H1 (cell line): ENCODE data around the gene MS4A18. TPM values are rescaled to one million over a fixed set of nuclear protein-coding genes. Genes with fewer than 3 reads are reported as not detected.

ENCODE experiments used
- CTCF ChIA-PET: fragments of 300-600 bp; sonication (Branson Sonifier 250); formaldehyde crosslinking; loops from one replicate; lab custom pipeline; 2021; ENCODE audit not compliant: partially characterized antibody; lab: Charles Lee
- POLR2A ChIA-PET: fragments of 300-600 bp; sonication (Branson Sonifier 250); formaldehyde crosslinking; loops from one replicate; lab custom pipeline; 2021; ENCODE audit warnings: inconsistent platforms; ENCODE audit not compliant: partially characterized antibody; lab: Charles Lee
- DNase-seq, 2 experiments: peaks; one replicate each; pipeline versions ENCODE4 v3.0.0 to v3.0.0-alpha.2; 2010 to 2022; ENCODE audit warnings: low spot score in 2 of 2, low read depth in 1 of 2, mixed read lengths in 1 of 2
- FAIRE-seq: peaks from 2 replicates; lab custom pipeline; 2011; peaks lifted over from hg19 to GRCh38; lab: Jason Lieb, UNC
- H2AFZ ChIP-seq: 2 replicates; pipeline ENCODE4 v1.8.1; 2012; ENCODE audit warnings: low read length, inconsistent platforms
- H2AK5ac ChIP-seq: 2 replicates; pipeline ENCODE4 v1.6.1; 2013; ENCODE audit warnings: low read depth, low read length
- H2BK120ac ChIP-seq: replicated peaks from 2 replicates; pipeline ENCODE3; 2013; ENCODE audit warnings: low read depth, low read length, inconsistent platforms
- H2BK12ac ChIP-seq: 2 replicates; pipeline ENCODE4 v1.6.1; 2013; ENCODE audit warnings: low read depth, low read length
- H2BK15ac ChIP-seq: 2 replicates; pipeline ENCODE4 v1.6.1; 2013; ENCODE audit warnings: low read length
- H2BK20ac ChIP-seq: 2 replicates; pipeline ENCODE4 v1.6.1; 2013; ENCODE audit warnings: low read length
- H2BK5ac ChIP-seq: 2 replicates; pipeline ENCODE4 v1.6.1; 2013; ENCODE audit warnings: low read depth, low read length
- H3K14ac ChIP-seq: 2 replicates; pipeline ENCODE4 v1.6.1; 2013; ENCODE audit warnings: inconsistent platforms; ENCODE audit not compliant: insufficient read length
- H3K18ac ChIP-seq: 2 replicates; pipeline ENCODE4 v1.6.1; 2013; ENCODE audit warnings: low read length; ENCODE audit errors: extremely low read depth
- H3K23ac ChIP-seq: 2 replicates; pipeline ENCODE4 v1.6.1; 2013; ENCODE audit warnings: inconsistent platforms; ENCODE audit not compliant: insufficient read length
- H3K23me2 ChIP-seq: 2 replicates; pipeline ENCODE4 v1.6.1; 2013; ENCODE audit warnings: low read depth, low read length
- H3K27ac ChIP-seq: 2 replicates; pipeline ENCODE4 v1.6.1; 2011; ENCODE audit warnings: low read depth, low read length, inconsistent platforms
- H3K27me3 ChIP-seq, 4 experiments: replicated peaks in 1 of 4; 1 replicate in 1 of 4; 2 replicates in 3 of 4; pipeline versions ENCODE4 v1.6.1 to v1.8.1; 2011 to 2013; ENCODE audit warnings: low read length in 3 of 4, mild to moderate bottlenecking in 3 of 4, inconsistent platforms in 2 of 4, mixed read lengths in 2 of 4, moderate library complexity in 1 of 4; ENCODE audit not compliant: control insufficient read depth in 3 of 4, insufficient read depth in 3 of 4; ENCODE audit errors: extremely low read depth in 1 of 4
- H3K36me3 ChIP-seq, 4 experiments: 2 replicates each; pipeline versions ENCODE4 v1.6.1 to v1.8.1; 2011 to 2013; ENCODE audit warnings: mild to moderate bottlenecking in 4 of 4, low read length in 3 of 4, moderate library complexity in 2 of 4, control low read depth in 1 of 4, inconsistent platforms in 1 of 4; ENCODE audit not compliant: insufficient read depth in 4 of 4, control insufficient read depth in 2 of 4
- H3K4ac ChIP-seq: replicated peaks from 2 replicates; pipeline ENCODE3; 2013; ENCODE audit warnings: low read length, low read depth, mixed read lengths, inconsistent platforms; ENCODE audit not compliant: insufficient read length
- H3K4me1 ChIP-seq, 4 experiments: replicated peaks in 1 of 4; 1 replicate in 1 of 4; 2 replicates in 3 of 4; pipeline versions ENCODE4 v1.6.1 to v1.8.1; 2011 to 2013; ENCODE audit warnings: low read length in 3 of 4, inconsistent platforms in 2 of 4, mixed read lengths in 1 of 4; ENCODE audit not compliant: insufficient read depth in 4 of 4, control insufficient read depth in 3 of 4
- H3K4me2 ChIP-seq, 2 experiments: 2 replicates each; pipeline versions ENCODE4 v1.6.1 to v1.8.1; 2011 to 2013; ENCODE audit warnings: low read depth in 2 of 2, low read length in 2 of 2, control low read depth in 1 of 2, inconsistent platforms in 1 of 2, mild to moderate bottlenecking in 1 of 2; ENCODE audit not compliant: insufficient read depth in 1 of 2
- H3K4me3 ChIP-seq, 4 experiments: fragments of 200-600, 300-600 bp in 1 of 4; sonication (generic), shearing (Covaris generic), sonication (Bioruptor Twin) in 1 of 4; 2 replicates each; pipeline versions ENCODE4 v1.5.1 to v1.8.1; 2011 to 2016; ENCODE audit warnings: low read length in 4 of 4, low read depth in 3 of 4, control low read depth in 2 of 4, inconsistent platforms in 2 of 4, mild to moderate bottlenecking in 2 of 4, mixed read lengths in 1 of 4, moderate library complexity in 1 of 4; ENCODE audit not compliant: insufficient read depth in 2 of 4; ENCODE audit errors: extremely low read depth in 1 of 4
- H3K56ac ChIP-seq: replicated peaks from 2 replicates; pipeline ENCODE3; 2013; ENCODE audit warnings: low read depth, mild to moderate bottlenecking, mixed read lengths, low read length, inconsistent platforms; ENCODE audit not compliant: insufficient read length
- H3K79me1 ChIP-seq: 2 replicates; pipeline ENCODE4 v1.6.1; 2013; ENCODE audit warnings: low read depth, low read length, control low read depth
- H3K79me2 ChIP-seq, 2 experiments: 2 replicates each; pipeline versions ENCODE4 v1.6.1 to v1.8.1; 2012 to 2013; ENCODE audit warnings: low read length in 2 of 2, mild to moderate bottlenecking in 2 of 2, inconsistent platforms in 1 of 2; ENCODE audit not compliant: insufficient read depth in 2 of 2, control insufficient read depth in 1 of 2
- H3K9ac ChIP-seq, 4 experiments: replicated peaks in 1 of 4; 1 replicate in 1 of 4; 2 replicates in 3 of 4; pipeline versions ENCODE4 v1.6.1 to v1.8.1; 2011 to 2013; ENCODE audit warnings: low read depth in 3 of 4, low read length in 3 of 4, control low read depth in 2 of 4, mild to moderate bottlenecking in 2 of 4, moderate library complexity in 2 of 4, inconsistent platforms in 1 of 4; ENCODE audit errors: extremely low read depth in 1 of 4
- H3K9me3 ChIP-seq, 2 experiments: 2 replicates each; pipeline versions ENCODE4 v1.6.1 to v1.8.1; 2012 to 2013; ENCODE audit warnings: mild to moderate bottlenecking in 2 of 2, moderate library complexity in 2 of 2, control low read depth in 1 of 2, inconsistent platforms in 1 of 2, low read depth in 1 of 2, low read length in 1 of 2, mixed read lengths in 1 of 2; ENCODE audit not compliant: insufficient read depth in 2 of 2
- H4K20me1 ChIP-seq, 2 experiments: replicated peaks in 1 of 2; 2 replicates each; pipeline versions ENCODE3 to v1.8.1; 2011 to 2013; ENCODE audit warnings: inconsistent platforms in 2 of 2, low read length in 2 of 2, mild to moderate bottlenecking in 1 of 2; ENCODE audit not compliant: insufficient read depth in 2 of 2, control insufficient read depth in 1 of 2
- H4K5ac ChIP-seq: 2 replicates; pipeline ENCODE4 v1.6.1; 2013; ENCODE audit warnings: low read length, low read depth, mixed read lengths, inconsistent platforms; ENCODE audit not compliant: insufficient read length
- H4K8ac ChIP-seq: 2 replicates; pipeline ENCODE4 v1.8.0; 2013; ENCODE audit warnings: mild to moderate bottlenecking, moderate library complexity, low read length, inconsistent platforms; ENCODE audit not compliant: insufficient read depth; ENCODE audit errors: extremely low read depth
- H4K91ac ChIP-seq: replicated peaks from 2 replicates; pipeline ENCODE3; 2013; ENCODE audit warnings: low read length, mixed read lengths, inconsistent platforms; ENCODE audit not compliant: insufficient read length
- ATF3 ChIP-seq: IDR thresholded peaks from 2 replicates; pipeline ENCODE4 v1.6.1; 2011; ENCODE audit warnings: low read depth, mild to moderate bottlenecking, low read length; ENCODE audit not compliant: insufficient read depth
- FOSL1 ChIP-seq: IDR thresholded peaks from 2 replicates; pipeline ENCODE4 v1.6.1; 2011; ENCODE audit warnings: mild to moderate bottlenecking, low read depth, low read length, moderate library complexity; ENCODE audit not compliant: insufficient read depth
- RAD21 ChIP-seq, 2 experiments: IDR thresholded peaks in 1 of 2; conservative IDR thresholded peaks in 1 of 2; 2 replicates each; pipeline ENCODE4 v1.6.1; 2011; ENCODE audit warnings: low read depth in 2 of 2, low read length in 2 of 2, improper control_type of control experiment in 1 of 2, inconsistent platforms in 1 of 2, mild to moderate bottlenecking in 1 of 2, moderate library complexity in 1 of 2
- SAP30 ChIP-seq: fragments of 300-600 bp; sonication (generic); IDR thresholded peaks from 2 replicates; pipeline ENCODE4 v1.7.1; 2012; ENCODE audit warnings: low read length, moderate library complexity, mild to moderate bottlenecking, inconsistent platforms; ENCODE audit not compliant: insufficient read depth, insufficient replicate concordance
- WGBS, 2 experiments: shearing (Covaris generic) in 1 of 2; methylation state at CpG; one replicate each; pipeline versions ENCODE4 v1.1.6 to v1.1.7; 2013 to 2015; ENCODE audit warnings: low lambda C conversion rate in 2 of 2, mixed read lengths in 2 of 2, inconsistent platforms in 1 of 2, low coverage in 1 of 2, missing lambda C conversion rate in 1 of 2; ENCODE audit not compliant: insufficient replicate concordance in 2 of 2, insufficient coverage in 1 of 2, insufficient read length in 1 of 2; ENCODE audit errors: extremely low coverage in 1 of 2, missing lambda C conversion rate in 1 of 2; 5-methylcytosine and 5-hydroxymethylcytosine counted together
- polyA plus RNA-seq, 7 experiments: library from polyadenylated mRNA; depleted of rRNA in 3 of 7; stranded (reverse) in 5 of 7; unstranded in 2 of 7; fragments of >200 nt in 5 of 7; fragments of 200-250 nt in 2 of 7; gene quantifications; 1 replicate in 5 of 7; 2 replicates in 1 of 7; 4 replicates in 1 of 7; pipeline versions ENCODE4 v1.2.1 to v1.2.3, GENCODE V29; 2011 to 2013; ENCODE audit warnings: missing spikeins in 2 of 7, mixed read lengths in 2 of 7
- total RNA-seq: library from RNA; stranded (reverse); fragmentation: NEBNext Ultra II Directional; extraction: Animal tissue kit (Norgen Biotek cat#: 25700); gene quantifications from 2 replicates; pipeline ENCODE4 v1.2.1, GENCODE V29; 2021
- TF ChIP-seq, protein P1 (sequence below), 3 experiments: IDR thresholded peaks; 1 replicate in 2 of 3; 2 replicates in 1 of 3; pipeline versions ENCODE4 v1.5.1 to v1.6.1; 2011; ENCODE audit warnings: low read length in 3 of 3, mild to moderate bottlenecking in 3 of 3, inconsistent platforms in 2 of 3, low read depth in 1 of 3, moderate library complexity in 1 of 3; ENCODE audit not compliant: insufficient read depth in 1 of 3; ENCODE audit errors: control extremely low read depth in 1 of 3

The MS4A18 gene
- total and polyA plus RNA-seq, 2 of the 8 experiments (the other 6 are each of a cell fraction or from before 2014, with no cell fraction given) = not detected

DNA sequence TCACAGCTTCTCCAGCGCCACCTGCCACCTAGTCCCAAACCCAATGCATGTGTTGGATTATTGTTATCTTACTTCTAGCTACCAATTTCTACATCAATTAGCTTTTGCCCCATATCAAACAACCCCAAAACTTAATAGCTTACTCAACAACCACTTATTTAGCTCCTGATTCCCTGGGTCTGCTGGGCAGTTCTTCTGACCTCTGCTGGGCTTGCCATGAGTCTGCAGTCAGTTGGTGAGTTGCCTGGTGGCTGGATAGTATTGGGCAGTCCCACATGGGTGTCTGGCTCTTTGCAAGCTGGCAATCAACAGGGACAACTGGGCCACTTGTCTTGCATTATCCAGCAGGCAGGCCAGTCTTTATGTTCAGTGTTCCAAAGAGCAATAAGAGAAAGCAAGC, 18.5 kb downstream of the MS4A18 start:
- Histone ChIP-seq H3K79me1 (no peaks in the 10 kb centered on the region), H4K8ac (no peak overlapping the region), H4K20me1 (peaks cover 0 to 4% of the 10 kb centered on the region in 2 experiments), H3K27me3 (no peaks in the 10 kb centered on the region), H3K4me3 (no peak overlapping the region), H3K56ac (no peak overlapping the region), H3K9ac (no peak overlapping the region), H2AFZ (no peak overlapping the region), H3K23me2 (no peaks in the 10 kb centered on the region), H3K23ac (no peak overlapping the region), H2BK20ac (no peak overlapping the region), H3K4me1 (no peaks in the 10 kb centered on the region), H3K36me3 (no peaks in the 10 kb centered on the region), H2BK15ac (no peak overlapping the region), H3K27ac (no peak overlapping the region), H2BK120ac (no peak overlapping the region), H3K14ac (no peak overlapping the region), H3K18ac (no peak overlapping the region), H2BK5ac (no peak overlapping the region), H3K4ac (no peak overlapping the region), H3K4me2 (no peak overlapping the region), H4K5ac (no peak overlapping the region), H2BK12ac (no peak overlapping the region), H3K79me2 (no peaks in the 10 kb centered on the region), H2AK5ac (no peak overlapping the region), H3K9me3 (peaks cover 0 to 3% of the 10 kb centered on the region in 2 experiments; a peak in 1 of 4 replicates), H4K91ac (no peak overlapping the region)
- DNase-seq (no peak), FAIRE-seq (no peak)
- ChIA-PET CTCF (interaction anchor here (0.5 to 6.2 kb wide), 9 partner anchors 9 to 478 kb away, joined by 3 to 61 read pairs (median 6); partner anchors contain the start of gene MS4A15), POLR2A (interaction anchor here (1.6 kb wide), 1 partner anchor 16 kb away, joined by 3 read pairs; no protein-coding TSS in a partner anchor)
- 60% methylated on average over 1 of the region's 1 CpG; no CpG with 5 or more reads in 1 of the 2 experiments for WGBS, 2 experiments
- TF ChIP-seq RAD21 (IDR thresholded peaks at IDR 0.05 in 1 of 2, conservative IDR thresholded peaks at IDR 0.05 in 1 of 2; ENCODE audit: low read depth in 2 of 2, low read length in 2 of 2) (peak in 1 of 2 experiments; percentile 29; a peak in 1 of 4 replicates), ATF3 (no peak), FOSL1 (no peak), SAP30 (no peak)
- TF ChIP-seq, protein P1, sequence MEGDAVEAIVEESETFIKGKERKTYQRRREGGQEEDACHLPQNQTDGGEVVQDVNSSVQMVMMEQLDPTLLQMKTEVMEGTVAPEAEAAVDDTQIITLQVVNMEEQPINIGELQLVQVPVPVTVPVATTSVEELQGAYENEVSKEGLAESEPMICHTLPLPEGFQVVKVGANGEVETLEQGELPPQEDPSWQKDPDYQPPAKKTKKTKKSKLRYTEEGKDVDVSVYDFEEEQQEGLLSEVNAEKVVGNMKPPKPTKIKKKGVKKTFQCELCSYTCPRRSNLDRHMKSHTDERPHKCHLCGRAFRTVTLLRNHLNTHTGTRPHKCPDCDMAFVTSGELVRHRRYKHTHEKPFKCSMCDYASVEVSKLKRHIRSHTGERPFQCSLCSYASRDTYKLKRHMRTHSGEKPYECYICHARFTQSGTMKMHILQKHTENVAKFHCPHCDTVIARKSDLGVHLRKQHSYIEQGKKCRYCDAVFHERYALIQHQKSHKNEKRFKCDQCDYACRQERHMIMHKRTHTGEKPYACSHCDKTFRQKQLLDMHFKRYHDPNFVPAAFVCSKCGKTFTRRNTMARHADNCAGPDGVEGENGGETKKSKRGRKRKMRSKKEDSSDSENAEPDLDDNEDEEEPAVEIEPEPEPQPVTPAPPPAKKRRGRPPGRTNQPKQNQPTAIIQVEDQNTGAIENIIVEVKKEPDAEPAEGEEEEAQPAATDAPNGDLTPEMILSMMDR (IDR thresholded peaks at IDR 0.05; ENCODE audit: control extremely low read depth in 1 of 3, insufficient read depth in 1 of 3, low read depth in 1 of 3, low read length in 3 of 3) = peak; percentile 27 to 46 (median 35)
